Coronary artery (tissue), 2 donors: ENCODE results near the gene MIEN1.
"Not testable (repeated sequence)": the region's sequence is repeated elsewhere in the genome, so short reads cannot be mapped to it uniquely, and the experiment has no call there.

Experiments used
- DNase-seq: peaks from one replicate; pipeline ENCODE4 v3.0.0-alpha.2; 2017; ENCODE audit warnings: low spot score
- H3K27ac ChIP-seq, 2 donors: fragments of 200-600 bp; sonication (generic); one replicate each; pipeline ENCODE4 v1.5.1; 2016 to 2019
- H3K4me3 ChIP-seq: fragments of 200-600 bp; sonication (generic); 2 replicates; pipeline ENCODE4 v1.5.1; 2016; ENCODE audit warnings: mild to moderate bottlenecking, moderate library complexity
- CTCF ChIP-seq: fragments of 200-600 bp; sonication (generic); IDR thresholded peaks from one replicate; pipeline ENCODE4 v1.5.1; 2019; ENCODE audit warnings: antibody characterized with exemption

The MIEN1 gene

GRCh38 chr17:39750131-39751015, 20.0 kb upstream of the MIEN1 start:
- Histone ChIP-seq H3K4me3 (no peak overlapping the region), H3K27ac (peak overlapping the region in 1 of 2 donors; percentile 46)
- no peak for DNase-seq
- no peak for TF ChIP-seq CTCF

DNA sequence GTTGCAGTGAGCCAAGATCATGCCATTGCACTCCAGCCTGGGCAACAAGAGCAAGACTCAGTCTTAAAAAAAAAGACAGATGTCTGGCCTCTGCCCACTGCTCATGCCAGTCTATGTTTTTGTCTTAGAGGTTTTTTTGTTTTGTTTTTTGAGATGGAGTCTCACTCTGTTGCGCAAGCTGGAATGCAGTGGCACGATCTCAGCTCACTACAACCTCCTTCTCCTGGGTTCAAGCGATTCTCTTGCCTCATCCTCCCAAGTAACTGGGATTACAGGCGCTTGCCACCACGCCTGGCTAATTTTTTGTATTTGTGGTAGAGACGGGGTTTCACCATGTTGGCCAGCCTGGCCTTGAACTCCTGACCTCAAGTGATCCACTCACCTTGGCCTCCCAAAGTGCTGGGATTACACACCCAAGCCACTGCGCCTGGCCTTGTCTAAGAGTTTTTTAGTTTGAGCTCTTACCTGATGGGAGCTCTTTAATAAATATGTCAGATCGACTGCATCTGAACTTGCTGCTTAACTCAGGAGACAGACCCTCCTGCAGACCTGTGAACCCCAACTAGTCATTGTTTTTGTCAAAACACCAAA, 18.2 kb upstream of the MIEN1 start:
- H3K27ac ChIP-seq, DNase-seq: not testable (repeated sequence)

GRCh38 chr17:39747745-39748144, 17.4 kb upstream of the MIEN1 start:
- Histone ChIP-seq H3K27ac (no peak overlapping the region), H3K4me3 (no peak overlapping the region)
- TF ChIP-seq CTCF, result no peak
- DNase-seq, result no peak

More for the DNA sequence above, 18.2 kb upstream of the MIEN1 start:
- not testable (repeated sequence) for H3K4me3 ChIP-seq

DNA sequence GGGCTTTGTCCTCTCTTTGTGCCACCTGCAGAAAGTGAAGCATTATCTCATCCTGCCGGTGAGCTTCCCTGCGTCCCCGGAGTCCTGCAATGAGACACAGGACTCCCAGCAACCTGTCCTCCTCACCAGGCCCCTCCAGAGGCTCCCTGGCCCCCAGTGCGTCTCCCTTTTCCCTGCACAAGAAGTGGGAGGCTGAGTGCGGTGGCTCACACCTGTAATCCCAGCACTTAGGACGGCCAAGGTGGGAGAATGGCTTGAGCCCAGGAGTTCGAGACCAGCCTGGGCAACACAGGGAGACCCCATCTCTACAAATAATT, 15.8 kb upstream of the MIEN1 start:
- DNase-seq, result no peak
- H3K4me3 ChIP-seq, result no peak overlapping the region
- TF ChIP-seq CTCF, result no peak
- H3K27ac ChIP-seq, result no peak overlapping the region

DNA sequence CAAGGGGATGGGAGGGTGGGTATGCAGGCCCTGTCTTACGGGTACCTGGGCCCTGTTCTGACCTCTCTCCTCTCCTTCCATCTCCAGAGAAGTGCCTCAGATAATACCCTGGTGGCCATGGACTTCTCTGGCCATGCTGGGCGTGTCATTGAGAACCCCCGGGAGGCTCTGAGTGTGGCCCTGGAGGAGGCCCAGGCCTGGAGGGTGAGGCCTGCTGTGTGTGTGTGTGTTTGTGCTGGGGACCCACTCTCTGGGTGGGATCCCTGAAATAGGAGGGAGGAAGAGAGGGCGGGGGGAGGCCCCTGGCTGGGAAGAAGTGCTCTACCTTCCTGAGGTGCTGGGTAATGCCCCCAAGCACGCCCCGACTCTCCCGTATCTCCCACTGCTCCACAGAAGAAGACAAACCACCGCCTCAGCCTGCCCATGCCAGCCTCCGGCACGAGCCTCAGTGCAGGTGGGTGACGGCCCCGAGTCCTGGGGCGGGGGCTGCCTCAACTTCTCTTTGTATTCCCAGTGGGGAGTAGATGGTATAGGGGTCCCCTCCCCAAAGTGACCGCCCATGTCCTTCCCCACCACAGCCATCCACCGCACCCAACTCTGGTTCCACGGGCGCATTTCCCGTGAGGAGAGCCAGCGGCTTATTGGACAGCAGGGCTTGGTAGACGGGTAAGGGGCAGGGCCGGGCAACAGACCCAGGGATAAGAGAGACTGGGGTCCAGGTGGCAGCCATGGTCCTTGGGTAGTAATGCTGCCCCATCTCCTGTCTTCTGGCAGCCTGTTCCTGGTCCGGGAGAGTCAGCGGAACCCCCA, 15.2 kb upstream of the MIEN1 start:
- DNase-seq, result no peak
- Histone ChIP-seq H3K27ac (no peak overlapping the region), H3K4me3 (no peak overlapping the region)
- TF ChIP-seq CTCF, result no peak

DNA sequence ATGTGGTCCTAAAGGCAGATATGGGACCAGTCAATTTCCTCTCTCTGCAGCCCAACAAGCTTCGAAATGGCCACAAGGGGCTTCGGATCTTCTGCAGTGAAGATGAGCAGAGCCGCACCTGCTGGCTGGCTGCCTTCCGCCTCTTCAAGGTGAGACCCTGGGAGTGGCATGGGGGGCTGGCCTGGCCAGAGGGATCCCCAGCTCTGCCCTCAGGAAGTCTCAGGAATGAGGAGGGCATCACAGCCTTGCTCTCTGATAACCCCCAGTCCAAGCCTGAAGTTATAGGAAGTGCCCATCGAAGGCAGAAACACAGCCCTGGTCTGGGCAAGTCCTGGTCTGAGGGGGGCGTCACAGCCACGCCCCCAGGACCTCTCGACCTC, 14.5 kb upstream of the MIEN1 start:
- Histone ChIP-seq H3K27ac (no peak overlapping the region), H3K4me3 (no peak overlapping the region)
- DNase-seq, result no peak
- TF ChIP-seq CTCF, result no peak

- no peak for TF ChIP-seq CTCF
- no peak for DNase-seq
- H3K4me3 ChIP-seq, result no peak overlapping the region
- H3K27ac ChIP-seq, result no peak overlapping the region
Observed at GRCh38 chr17:39744075-39744835, 13.9 kb upstream of the MIEN1 start.
